ENCODE results near the gene MYT1. TPM values are rescaled to one million over a fixed set of nuclear protein-coding genes. Genes with fewer than 3 reads are reported as not detected.

Gene MYT1
- total and polyA plus RNA-seq, 9 of the 15 experiments (the other 6 are each of a cell fraction or from before 2014, with no cell fraction given), result 0.02 to 0.12 (median 0.06) TPM; not detected in 4

DNA sequence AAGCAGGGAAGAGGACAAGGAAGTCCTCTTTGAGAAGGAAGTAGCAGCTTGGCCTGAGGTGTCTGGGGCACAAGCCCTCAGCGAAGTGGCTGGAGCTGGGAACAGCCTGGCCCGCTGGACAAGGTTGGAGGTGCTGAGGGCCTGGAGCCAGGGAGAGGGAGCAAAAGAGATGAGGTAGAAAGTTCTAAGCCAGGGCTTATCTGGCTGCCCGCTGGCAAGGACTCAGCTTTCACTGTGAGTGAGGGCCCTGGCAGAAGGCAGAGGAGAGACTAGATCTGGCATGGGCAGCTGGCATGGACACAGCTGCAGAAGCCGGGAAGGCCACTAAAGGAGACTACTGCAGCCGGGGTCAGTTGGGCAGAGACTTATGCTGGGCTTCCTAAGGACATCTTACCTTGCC lies 69.5 kb downstream of the MYT1 start:
- peaks cover 10 to 46% of the 10 kb centered on the region in 2 experiments; a peak in 4 of 5 replicates for H3K27me3 ChIP-seq (ENCODE audit: control insufficient read depth in 2 of 2, insufficient read depth in 2 of 2, low read length in 2 of 2)
- CTCF ChIA-PET (ENCODE audit: low intra/inter-chr PET ratio), result no interaction called here
- BruUV-seq (replicated peaks), result no TSS peak
- intact Hi-C loops (cut with micrococcal nuclease) (no loop called here), in situ Hi-C loops (cut with MboI) (no loop called here)
- TF ChIP-seq ZBTB17 (CRISPR knock-in tag; IDR thresholded peaks at IDR 0.05), result no peak
- TF ChIP-seq KAT7 (CRISPR knock-in tag; IDR thresholded peaks at IDR 0.05; ENCODE audit: borderline replicate concordance), result no peak
- TF ChIP-seq NR3C1 (CRISPR knock-in tag; IDR thresholded peaks at IDR 0.05), result no peak
- TF ChIP-seq, protein P1, sequence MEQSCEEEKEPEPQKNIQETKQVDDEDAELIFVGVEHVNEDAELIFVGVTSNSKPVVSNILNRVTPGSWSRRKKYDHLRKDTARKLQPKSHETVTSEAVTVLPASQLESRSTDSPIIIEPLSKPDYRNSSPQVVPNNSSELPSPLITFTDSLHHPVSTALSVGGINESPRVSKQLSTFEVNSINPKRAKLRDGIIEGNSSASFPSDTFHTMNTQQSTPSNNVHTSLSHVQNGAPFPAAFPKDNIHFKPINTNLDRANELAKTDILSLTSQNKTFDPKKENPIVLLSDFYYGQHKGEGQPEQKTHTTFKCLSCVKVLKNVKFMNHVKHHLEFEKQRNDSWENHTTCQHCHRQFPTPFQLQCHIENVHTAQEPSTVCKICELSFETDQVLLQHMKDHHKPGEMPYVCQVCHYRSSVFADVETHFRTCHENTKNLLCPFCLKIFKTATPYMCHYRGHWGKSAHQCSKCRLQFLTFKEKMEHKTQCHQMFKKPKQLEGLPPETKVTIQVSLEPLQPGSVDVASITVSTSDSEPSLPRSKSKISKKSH (CRISPR knock-in tag; IDR thresholded peaks at IDR 0.05), result no peak
- TF ChIP-seq SREBF1 (IDR thresholded peaks at IDR 0.05; ENCODE audit: borderline replicate concordance, low read depth, low read length), result no peak
- TF ChIP-seq, protein P2, sequence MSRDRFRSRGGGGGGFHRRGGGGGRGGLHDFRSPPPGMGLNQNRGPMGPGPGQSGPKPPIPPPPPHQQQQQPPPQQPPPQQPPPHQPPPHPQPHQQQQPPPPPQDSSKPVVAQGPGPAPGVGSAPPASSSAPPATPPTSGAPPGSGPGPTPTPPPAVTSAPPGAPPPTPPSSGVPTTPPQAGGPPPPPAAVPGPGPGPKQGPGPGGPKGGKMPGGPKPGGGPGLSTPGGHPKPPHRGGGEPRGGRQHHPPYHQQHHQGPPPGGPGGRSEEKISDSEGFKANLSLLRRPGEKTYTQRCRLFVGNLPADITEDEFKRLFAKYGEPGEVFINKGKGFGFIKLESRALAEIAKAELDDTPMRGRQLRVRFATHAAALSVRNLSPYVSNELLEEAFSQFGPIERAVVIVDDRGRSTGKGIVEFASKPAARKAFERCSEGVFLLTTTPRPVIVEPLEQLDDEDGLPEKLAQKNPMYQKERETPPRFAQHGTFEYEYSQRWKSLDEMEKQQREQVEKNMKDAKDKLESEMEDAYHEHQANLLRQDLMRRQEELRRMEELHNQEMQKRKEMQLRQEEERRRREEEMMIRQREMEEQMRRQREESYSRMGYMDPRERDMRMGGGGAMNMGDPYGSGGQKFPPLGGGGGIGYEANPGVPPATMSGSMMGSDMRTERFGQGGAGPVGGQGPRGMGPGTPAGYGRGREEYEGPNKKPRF (IDR thresholded peaks at IDR 0.05; ENCODE audit: low read depth, low read length), result no peak
- TF ChIP-seq RBM39 (optimal IDR thresholded peaks at IDR 0.05; ENCODE audit: low read depth, low read length), result no peak
- no peak for TF ChIP-seq NCOA1 (IDR thresholded peaks at IDR 0.05; ENCODE audit: low read depth)
- peaks cover 3 to 23% of the 10 kb centered on the region in 2 experiments; a peak in 3 of 5 replicates for H3K4me1 ChIP-seq (replicated peaks in 1 of 2; ENCODE audit: control insufficient read depth in 2 of 2, insufficient read depth in 2 of 2, low read length in 2 of 2)
- no peaks in the 10 kb centered on the region for H3K36me3 ChIP-seq (ENCODE audit: control insufficient read depth, insufficient read depth, low read length)
- WGBS (ENCODE audit: insufficient coverage, low coverage, missing lambda C conversion rate), result 29% methylated on average over 5 of the region's 5 CpGs
- FAIRE-seq, result no peak
- H3K4me2 ChIP-seq (ENCODE audit: insufficient read depth, low read length), result no peak overlapping the region
- no peak for DNase-seq (ENCODE audit: extremely low read depth in 1 of 4, low spot score in 3 of 4)
- H4K20me1 ChIP-seq (replicated peaks; ENCODE audit: control insufficient read depth, insufficient read depth, low read length), result no peaks in the 10 kb centered on the region; the same call in 1 of the 2 replicates
- POLR2A ChIA-PET, result interaction anchor here (1.1 kb wide), 1 partner anchor 9 kb away, joined by 3 read pairs; no protein-coding TSS in a partner anchor
- no peak overlapping the region for H3K27ac ChIP-seq (ENCODE audit: extremely low read depth, low read depth, low read length)
- H3K4me3 ChIP-seq, result no peak overlapping the region
- no peak overlapping the region for H2AFZ ChIP-seq (ENCODE audit: low read depth, low read length)
- no peaks in the 10 kb centered on the region for H3K9me3 ChIP-seq (replicated peaks; ENCODE audit: control insufficient read depth, insufficient read depth, low read depth, low read length)
- H3K79me2 ChIP-seq (ENCODE audit: control insufficient read depth, insufficient read depth, low read length), result no peaks in the 10 kb centered on the region
- H3K9ac ChIP-seq (ENCODE audit: insufficient read depth in 1 of 2, low read depth in 2 of 2, low read length in 2 of 2), result 0 out of 4 replicates have a peak overlapping the region, but pooled peaks of 1 of the 2 experiments have one; percentile 58
- H3K9me1 ChIP-seq (ENCODE audit: control insufficient read depth, insufficient read depth, low read length), result peaks cover 6% of the 10 kb centered on the region
- no peak for ATAC-seq
